Posterior cingulate gyrus (tissue), 11 donors: ENCODE results near the gene MADD.
A peak's percentile ranks its signal among the peaks of the same experiment; 100 is the strongest.
"Not testable (repeated sequence)": the region's sequence is repeated elsewhere in the genome, so short reads cannot be mapped to it uniquely, and the experiment has no call there.

ENCODE experiments used
- DNase-seq, 10 donors: peaks; one replicate each; pipeline versions ENCODE4 v3.0.0 to v3.0.0-alpha.2; 2020 to 2021; ENCODE audit warnings: mixed read lengths in 3 of 10
- intact Hi-C: fragments of 100-400 bp; cut with DNase I; formaldehyde crosslinking; loops from one replicate; pipeline ENCODE4 v1.15.1; 2023

Gene MADD

DNA sequence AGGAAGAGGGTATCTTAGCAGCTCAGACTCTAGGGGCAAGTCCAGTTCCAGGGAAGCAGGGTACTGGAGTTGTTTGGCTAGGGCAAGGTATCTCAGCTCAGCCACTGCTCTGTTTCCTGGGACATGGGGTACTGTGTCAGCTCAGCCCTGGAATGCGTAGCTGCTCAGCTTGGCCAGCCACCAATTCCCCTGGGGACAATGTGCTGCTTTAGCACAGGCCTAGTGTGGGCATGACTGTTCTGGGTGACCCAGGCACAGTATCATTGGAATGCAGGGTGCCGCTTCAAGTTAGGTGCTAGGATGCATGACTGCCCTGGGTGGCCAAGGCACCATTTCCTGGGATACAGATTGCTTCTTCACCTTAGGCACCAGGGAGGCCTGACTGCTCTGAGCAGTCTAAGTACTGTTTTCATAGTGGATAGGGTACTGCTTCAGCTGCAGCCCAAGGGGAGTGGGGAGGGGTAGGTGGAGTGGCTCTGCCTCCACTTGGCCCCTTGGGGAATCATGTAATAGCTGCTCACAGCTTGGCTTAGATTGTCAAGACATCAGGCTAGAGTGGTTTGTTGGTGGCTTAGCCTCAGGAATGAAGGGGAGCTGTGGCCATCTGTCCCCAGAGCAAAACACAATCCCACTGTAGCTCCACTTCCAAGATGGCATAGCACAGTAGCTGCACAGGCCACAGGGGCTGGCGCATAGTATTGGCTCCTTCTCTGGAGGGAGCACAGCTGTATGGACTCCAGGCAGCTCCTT lies 36.0 kb downstream of the MADD start:
- intact Hi-C loops: no loop called here
- peak; percentile 25 to 94 (median 72) for DNase-seq

DNA sequence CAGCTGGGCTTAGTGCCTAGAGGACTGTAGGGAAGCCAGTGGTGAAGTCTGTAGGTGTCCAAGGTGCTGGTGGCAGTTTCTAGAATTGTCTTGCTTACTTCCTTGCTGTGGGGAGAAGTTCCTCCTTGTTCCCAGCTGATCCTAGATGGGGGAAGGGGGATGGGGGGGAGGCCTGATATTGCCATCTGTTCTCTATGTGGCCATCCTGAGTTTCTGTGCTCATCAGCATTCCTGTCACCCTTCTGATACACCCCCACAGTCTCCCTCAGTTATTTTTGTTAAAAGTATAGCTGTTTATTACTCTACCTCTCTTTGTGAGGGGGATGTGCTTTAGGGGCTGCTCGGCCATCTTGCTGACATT lies 36.5 kb downstream of the MADD start:
- DNase-seq: peak in 2 of 10 donors; percentile 14 to 47
- intact Hi-C loops: no loop called here

DNA sequence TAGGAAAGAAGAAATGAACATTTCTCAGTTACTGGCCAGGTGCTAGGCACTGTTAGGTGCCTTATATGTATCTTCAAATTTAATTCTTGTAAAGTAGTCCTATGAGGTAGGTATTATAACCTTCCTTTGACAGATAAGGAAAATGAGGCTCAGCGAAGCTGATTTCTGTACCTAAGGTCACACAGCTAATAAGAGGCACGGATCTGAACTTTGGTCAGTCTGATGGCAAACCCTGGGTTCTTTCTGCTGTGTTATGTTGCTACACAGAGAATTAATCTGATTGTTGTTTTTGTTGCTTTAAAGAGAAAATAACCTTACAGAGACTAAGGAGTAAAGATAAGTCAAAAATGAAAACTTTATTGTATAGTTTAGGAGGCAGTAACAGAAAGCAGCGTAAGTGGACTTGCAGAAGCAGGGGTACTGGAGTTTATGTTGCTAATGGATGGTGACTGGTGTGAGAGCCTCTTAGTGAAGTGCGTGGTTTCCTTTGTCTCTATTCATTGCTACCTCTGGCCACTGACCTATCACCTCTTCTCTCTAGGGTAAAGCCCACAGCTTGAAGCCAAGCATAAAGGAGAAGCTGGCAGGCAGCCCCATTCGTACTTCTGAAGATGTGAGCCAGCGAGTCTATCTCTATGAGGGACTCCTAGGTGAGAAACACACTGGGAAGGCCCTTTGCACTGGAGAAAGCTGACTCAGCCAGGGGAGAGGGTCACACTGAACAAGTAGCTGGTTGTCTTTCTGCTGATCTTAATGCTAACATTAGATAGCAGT lies 38.3 kb downstream of the MADD start:
- intact Hi-C loops: no loop called here
- DNase-seq: no peak

DNA sequence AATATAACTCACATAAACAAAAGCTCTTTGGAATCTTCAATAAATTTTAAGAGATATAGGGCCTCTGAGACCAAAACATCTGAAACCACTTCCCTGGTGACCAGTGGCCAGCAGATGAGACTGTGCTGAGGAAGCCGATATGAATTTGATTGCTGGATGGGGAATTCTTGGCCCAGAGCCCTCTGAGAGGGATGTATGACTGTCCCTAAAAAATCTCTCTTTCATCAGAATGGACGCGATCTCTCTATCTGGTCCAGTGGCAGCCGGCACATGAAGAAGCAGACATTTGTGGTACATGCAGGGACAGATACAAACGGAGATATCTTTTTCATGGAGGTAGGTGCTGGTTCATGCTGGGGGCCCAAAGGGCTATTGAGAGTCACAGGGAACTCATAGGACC lies 45.1 kb downstream of the MADD start:
- intact Hi-C loops: no loop called here
- DNase-seq: peak in 1 of 10 donors; percentile 6

DNA sequence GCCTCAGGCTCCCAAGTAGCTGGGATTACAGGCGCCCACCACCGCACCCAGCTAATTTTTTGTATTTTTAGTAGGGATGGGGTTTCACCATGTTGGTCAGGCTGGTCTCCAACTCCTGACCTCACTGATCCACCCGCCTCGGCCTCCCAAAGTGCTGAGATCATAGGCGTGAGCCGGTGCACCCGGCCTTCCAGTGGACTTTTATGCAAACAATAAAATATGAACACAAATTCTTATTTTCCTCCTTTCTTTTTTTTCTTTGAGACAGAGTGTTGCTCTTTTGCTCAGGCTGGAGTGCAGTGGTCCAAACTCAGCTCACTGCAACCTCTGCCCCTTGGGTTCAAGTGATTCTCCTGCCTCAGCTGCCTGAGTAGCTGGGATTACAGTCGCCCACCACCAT lies 46.6 kb downstream of the MADD start:
- peak in 2 of 10 donors; percentile 22 to 36 for DNase-seq

DNA sequence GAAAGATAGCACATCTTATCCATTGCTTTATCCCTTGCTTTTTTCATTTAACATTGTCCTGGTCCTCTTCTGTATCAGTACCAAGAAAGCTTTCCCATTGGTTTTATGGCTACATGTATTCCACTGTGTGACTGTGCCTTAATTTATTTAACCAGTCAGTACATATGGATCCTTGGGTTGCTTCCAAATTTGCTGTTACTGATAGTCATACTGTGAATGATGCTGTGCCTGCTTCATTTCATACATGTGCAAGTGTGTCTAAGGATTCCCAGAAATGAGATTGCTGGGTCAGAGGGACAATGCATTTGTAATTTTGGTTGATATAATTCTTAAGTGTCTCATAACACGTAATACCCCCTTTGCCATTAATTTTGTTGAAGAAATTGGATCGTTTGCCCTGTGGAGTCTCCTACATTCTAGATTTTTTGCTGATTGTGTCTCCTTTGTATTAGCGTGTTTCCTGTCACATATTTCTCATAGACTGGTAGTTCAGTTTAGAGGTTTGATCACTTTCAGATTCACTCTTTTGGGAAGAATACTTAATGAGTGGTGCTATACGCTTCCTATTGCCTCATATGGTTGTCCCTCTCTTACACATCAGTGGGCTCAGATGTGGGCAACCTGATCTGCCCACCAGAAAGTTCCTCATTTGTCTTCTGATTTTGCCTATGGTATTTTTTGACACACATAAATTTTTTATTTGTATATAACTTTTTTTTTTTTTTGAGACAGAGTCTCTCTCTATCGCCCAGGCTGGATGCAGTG lies 47.3 kb downstream of the MADD start:
- intact Hi-C loops: no loop called here
- DNase-seq: no peak

More for the DNA sequence above, 46.6 kb downstream of the MADD start:
- intact Hi-C loops: not testable (repeated sequence)

DNA sequence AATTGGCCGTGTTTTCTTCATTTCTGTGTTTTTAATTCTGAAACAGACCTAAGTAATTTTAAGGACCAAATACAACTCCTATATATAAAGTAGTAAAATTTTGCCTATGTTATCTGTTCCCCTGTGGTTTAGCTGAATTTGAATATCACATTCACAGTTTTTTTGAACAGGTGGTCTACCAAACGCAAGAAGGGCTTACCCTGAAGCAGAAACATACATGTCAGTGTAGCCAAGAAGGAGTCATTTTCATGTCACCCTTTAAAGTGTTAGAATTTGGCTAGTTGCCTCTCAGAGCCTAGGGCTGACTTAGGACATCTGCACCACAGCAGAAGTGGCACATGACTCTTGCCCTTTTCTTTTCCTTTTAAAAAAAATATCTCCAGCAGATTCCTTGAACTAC lies 48.2 kb downstream of the MADD start:
- no peak for DNase-seq
- intact Hi-C loops: no loop called here

DNA sequence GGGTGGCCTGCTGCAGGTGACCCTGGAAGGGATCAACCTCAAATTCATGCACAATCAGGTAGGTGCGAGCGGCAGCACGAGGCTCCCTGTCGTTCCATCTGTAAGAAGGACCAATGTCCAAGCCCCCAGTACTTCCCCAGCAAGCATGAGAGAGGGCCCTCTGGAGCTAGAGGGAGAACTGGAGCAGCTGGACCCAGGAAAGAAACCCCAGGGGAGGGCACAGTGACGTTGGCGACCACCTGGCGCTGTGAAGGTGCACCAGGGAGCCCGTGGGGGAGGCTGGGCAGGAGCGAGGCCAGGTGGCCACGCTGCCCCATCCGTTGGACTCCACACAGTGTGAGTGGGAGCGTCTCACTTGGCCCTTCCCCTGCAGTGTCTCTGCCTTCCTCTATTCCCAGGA lies 54.6 kb downstream of the MADD start:
- intact Hi-C loops: no loop called here
- DNase-seq: peak in 1 of 10 donors; percentile 57

DNA sequence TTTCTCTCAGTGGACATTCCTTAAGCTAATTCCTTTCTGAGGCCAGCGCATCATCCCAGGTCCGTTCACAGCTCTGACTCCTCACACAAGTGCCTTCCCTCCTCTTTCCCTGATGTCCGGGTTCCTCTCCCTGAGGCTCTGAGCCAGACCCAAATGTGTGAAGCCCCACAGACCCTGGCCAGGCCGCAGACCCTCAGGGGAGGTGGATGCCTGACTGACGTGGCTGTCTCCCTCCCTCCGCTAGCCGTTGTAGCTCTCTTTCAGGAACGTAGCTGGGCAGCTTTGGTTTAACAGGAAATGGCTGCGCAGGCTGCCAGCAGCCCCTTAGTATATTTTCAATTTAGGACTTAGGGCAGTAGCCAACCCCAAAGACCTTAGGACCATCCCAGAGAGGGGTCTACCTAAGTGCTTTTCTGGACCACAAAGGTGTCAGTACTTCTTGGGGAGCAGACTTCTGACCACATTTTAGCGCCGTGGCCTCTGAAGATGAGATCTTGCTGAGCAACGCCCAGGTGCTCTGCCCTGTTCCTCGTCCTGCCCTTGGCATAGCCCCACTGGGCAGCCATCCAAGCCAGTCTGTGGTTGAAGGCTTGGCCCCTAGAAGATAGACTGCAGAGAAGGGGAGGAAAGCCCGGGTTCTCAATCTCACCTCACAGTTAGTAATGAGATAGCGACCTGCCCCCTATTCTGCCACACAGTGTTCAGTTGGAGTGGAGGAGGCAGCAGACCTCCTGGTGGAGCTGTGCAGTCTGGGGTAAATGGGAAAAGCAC lies 55.5 kb downstream of the MADD start:
- peak in 1 of 10 donors; percentile 40 for DNase-seq
- intact Hi-C loops: no loop called here

DNA sequence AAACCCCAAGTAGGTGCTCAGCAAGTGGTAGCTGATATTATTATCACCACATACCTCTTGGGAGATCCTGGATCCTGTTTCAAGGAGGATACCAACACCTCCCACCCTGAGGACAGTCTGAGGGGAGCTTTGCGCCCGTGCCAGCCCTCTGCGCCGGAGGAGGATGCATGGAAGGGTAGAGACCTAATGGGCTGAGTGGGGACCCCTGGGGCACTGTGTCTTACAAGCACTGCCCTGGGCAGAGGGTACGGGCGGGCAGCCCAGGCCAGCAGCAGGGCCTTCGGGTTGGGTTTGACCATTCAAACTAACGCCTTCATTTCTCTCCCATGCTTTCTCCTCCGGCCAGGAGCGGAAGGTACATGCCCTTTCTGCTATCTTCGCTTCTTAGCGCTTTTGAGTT lies 56.3 kb downstream of the MADD start:
- peak in 1 of 10 donors; percentile 74 for DNase-seq
- intact Hi-C loops: no loop called here

DNA sequence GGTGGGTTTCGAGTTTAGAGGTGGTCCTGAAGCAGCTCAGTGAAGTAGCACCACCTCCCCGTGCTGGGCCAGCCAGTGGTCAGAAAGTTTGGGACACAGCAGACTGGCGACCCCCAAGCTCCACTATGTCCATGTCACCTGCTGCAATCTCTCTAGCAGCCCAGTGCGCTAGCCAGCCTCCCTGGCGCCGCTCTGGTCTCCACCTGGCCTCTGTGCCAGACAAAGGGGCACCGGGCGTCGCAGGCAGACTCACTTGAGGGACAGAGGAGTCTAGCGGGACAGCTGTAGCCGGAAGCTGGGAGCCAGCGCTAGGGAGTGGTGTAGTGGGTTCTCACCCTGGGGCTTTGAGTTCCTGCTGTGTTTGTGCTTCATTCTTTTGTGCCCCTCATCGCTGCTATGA lies 57.1 kb downstream of the MADD start:
- intact Hi-C loops: no loop called here
- DNase-seq: peak in 1 of 10 donors; percentile 59

DNA sequence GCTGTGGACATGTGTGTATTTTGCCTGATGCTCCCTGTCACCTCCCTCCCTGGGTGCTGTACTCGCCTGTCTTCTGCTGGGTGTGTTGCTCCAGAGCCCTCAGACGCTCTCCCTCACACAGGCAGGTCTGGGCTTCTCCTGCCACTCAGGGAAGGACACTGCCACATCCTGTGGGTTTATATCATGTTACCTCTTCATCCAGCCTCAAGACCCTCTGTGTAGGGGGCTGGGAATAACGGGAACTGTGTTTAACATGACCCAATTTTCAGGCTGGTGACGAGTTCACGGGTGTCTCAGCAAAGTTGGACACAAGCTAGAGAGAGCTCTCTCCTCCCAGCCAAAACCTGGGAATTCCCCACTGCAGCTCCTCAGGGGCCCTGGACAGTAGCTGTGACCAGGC lies 58.0 kb downstream of the MADD start:
- intact Hi-C loops: no loop called here
- DNase-seq: peak in 1 of 10 donors; percentile 31

DNA sequence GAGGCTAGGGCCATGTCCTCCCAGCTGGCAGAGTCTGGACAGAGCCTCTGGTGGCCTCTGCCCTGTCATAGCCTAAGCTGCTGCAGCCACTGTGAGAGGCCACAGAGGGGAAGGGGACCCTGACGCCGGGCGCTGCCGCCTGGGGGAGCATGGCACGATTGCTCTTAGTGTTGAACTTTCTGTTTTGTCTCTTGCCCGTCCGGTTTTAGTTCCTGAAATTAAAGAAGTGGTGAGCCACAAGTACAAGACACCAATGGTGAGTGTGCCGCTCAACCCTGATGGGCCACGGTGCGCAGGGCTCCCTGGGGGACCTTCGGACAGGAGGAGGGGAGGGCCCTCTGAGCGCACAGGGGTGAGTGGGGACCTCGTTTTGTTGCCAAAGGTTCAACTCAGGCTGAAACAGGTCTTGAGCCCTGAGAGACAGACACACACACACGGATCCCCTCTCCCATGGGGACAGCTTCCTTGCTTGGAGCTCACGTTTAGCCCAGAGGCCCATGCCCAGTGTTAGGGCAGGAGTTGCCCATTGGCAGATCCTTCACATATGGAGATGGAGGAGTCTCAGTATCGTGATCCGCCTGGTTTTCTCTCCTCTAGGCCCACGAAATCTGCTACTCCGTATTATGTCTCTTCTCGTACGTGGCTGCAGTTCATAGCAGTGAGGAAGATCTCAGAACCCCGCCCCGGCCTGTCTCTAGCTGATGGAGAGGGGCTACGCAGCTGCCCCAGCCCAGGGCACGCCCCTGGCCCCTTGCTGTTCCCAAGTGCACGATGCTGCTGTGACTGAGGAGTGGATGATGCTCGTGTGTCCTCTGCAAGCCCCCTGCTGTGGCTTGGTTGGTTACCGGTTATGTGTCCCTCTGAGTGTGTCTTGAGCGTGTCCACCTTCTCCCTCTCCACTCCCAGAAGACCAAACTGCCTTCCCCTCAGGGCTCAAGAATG lies 58.8 kb downstream of the MADD start:
- peak in 3 of 10 donors; percentile 66 to 83 (median 70) for DNase-seq
- intact Hi-C loops: no loop called here

DNA sequence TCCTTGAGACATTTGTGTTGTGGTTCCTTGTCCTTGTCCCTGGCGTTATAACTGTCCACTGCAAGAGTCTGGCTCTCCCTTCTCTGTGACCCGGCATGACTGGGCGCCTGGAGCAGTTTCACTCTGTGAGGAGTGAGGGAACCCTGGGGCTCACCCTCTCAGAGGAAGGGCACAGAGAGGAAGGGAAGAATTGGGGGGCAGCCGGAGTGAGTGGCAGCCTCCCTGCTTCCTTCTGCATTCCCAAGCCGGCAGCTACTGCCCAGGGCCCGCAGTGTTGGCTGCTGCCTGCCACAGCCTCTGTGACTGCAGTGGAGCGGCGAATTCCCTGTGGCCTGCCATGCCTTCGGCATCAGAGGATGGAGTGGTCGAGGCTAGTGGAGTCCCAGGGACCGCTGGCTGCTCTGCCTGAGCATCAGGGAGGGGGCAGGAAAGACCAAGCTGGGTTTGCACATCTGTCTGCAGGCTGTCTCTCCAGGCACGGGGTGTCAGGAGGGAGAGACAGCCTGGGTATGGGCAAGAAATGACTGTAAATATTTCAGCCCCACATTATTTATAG lies 59.6 kb downstream of the MADD start:
- intact Hi-C loops: no loop called here
- DNase-seq: peak in 3 of 10 donors; percentile 37 to 89 (median 83)

DNA sequence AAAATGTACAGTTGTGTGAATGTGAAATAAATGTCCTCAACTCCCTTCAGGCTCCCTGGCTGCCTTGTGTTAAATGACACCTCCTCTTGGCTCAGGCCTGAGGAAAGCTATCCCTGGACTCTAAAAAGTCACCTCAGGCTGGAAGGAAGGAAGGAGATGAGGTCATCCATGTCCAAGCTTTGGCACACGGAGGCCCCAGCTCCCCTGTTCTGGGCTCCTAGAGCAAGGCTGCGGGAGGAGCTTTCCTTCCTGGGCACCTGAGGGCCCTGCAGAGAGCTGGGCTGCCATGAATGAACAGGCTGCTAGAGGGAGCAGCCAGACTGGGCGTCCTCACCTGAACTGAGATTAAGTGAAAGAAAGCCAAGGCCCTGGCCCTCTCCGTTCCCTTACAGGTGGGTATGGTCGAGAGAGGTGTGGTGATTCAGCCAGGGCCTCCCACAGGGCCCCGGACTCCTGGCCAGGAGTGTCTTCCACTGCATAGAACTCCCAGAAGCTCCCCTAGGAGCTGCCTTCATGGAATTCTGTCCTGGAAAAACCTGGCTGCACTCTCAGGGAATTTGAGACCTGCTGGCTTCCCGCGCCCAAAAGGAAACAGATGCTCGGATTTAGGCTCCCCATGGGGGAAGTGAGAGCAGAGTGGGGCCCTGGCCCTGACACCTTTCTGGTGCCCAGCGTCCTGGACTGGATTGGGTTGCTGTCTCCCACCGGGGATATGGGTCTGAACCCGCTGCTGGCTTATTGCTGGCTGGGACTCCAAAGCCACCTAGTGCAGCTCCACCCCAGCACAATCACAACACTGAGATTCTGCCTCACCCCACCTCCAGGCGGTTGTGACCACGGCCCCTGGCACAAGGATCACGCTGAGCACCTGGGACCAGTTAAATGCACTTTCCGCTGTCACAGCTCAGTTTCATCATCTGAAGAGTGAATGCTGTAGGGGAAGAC lies 60.3 kb downstream of the MADD start:
- intact Hi-C loops: no loop called here
- peak in 2 of 10 donors; percentile 76 to 77 for DNase-seq

DNA sequence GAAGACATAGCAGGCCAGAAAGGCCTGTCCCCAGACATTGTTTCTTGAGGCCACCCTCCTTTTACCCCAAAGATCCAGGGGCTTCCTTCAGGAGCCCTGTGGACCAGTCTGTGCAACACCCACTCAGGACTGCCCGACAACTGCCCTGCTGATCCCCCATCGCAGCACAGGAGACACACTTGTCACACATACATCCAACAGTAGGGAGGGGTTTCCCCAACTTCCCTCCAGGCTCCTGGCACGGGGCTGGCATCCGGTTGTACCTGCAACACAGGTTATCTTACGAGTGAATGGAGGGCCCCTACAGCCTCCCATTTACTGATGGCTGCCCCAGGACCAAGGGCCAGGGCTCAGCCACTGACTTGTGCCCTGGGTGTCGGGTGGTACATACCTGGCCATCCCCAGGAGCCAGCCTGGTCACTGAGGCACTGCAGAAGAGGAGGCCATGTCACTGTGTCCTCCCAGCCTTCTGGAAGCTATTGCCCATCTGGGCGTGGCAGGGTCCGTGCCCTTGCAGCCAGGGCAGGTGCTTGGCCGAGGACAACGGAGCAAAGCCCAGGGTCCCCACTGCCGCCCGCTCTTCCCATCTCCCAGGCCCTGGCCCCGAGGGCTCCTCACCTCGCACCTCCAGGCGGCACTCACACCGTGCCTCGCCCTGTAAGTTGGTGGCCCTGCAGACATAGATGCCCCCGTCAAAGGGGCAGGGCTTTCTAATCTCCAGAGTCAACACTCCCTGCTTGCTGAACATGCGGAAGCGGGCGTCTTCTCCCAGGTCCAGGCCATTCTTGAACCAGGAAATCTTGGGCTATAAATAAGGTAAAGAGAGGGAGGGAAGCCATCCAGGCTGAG lies 61.7 kb downstream of the MADD start:
- DNase-seq: peak in 2 of 10 donors; percentile 62 to 77
- intact Hi-C loops: no loop called here

DNA sequence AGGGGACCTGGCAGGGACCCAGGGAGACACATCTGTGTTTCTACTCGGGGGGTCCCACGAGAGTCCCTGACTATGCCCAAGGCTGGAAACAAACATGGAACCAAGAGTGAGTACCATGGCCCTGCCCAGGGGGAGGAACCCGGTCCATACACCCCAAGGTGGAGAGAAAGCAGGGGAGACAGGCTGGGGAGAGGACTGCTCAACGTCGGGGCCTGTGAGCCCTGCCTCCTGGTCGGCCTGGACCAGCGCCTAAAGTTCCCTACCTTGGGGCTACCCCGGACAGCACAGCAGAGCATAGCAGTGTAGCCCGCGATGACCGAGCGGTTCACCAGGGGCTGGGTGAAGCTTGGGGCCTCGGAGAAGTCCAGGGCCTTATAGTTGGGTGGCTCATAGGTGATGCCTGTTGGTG lies 62.4 kb downstream of the MADD start:
- DNase-seq: peak in 3 of 10 donors; percentile 62 to 70 (median 67)
- intact Hi-C loops: no loop called here
